Measurements from ENCODE around the gene ARL15.
"Not testable (repeated sequence)": the region's sequence is repeated elsewhere in the genome, so short reads cannot be mapped to it uniquely, and the experiment has no call there.

Gene ARL15

DNA sequence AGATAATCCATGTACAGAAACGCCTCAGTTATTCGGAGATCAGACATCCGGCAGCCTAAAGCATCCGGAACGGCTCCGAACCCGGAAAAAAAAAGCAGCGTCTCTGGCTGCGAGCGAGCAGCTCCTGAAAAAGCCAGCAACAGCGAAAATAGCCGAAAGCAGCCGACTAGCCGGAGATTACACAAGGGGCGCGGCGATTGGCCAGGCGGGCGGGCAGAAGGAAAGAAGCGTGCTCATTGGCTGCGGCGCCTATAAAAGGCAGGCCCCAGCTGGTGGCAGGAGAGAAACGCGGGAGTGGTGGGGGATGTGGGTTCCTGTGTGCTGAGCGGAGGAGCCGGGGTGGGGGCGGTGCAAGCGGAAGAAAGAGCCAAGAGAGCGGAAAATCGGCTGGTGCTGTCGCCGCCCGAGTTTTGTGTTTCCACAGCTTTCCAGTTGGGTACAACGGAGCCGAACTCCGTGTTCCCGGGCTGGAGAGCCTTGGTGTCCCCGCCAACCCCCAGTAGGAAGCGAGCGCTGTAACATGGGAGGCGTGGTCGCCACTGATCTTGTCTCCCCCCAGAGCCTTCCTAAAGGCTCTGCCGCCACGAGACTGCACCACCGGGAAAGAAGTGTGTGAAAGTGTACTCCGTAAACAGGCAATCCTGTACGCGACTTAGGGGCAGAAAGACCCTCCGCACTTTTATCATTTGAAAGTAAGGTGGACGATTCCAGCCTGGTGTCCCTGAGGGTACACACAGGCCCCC is at the start of gene ARL15:
ARL15 (minus strand) TSS at position 141 of the 743 bp plus-strand sequence.
- peak; percentile 94 for DNase-seq

GRCh38 chr5:54360089-54360488 is 49.7 kb upstream of the ARL15 start:
- peak; percentile 35 for DNase-seq

- DNase-seq: no peak
Observed at GRCh38 chr5:54357408-54358058, 47.2 kb upstream of the ARL15 start.

GRCh38 chr5:54353933-54354564 is 43.7 kb upstream of the ARL15 start:
- DNase-seq: not testable (repeated sequence)

DNA sequence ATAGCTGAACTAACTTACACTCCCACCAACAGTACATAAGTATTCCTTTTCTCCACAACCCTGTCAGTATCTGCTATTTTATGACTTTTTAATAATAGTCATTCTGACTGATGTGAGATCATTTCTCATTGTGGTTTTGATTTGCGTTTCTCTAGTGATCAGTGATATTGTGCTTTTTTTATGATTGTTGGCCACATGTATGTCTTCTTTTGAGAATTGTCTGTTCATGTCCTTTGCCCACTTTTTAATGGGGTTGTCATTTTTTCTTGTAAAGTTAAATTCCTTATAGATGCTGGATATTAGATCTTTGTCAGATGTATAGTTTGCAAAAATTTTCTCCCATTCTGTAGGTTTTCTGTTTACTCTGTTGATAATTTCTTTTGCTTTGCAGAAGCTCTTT is 42.2 kb upstream of the ARL15 start:
- DNase-seq: not testable (repeated sequence)

DNA sequence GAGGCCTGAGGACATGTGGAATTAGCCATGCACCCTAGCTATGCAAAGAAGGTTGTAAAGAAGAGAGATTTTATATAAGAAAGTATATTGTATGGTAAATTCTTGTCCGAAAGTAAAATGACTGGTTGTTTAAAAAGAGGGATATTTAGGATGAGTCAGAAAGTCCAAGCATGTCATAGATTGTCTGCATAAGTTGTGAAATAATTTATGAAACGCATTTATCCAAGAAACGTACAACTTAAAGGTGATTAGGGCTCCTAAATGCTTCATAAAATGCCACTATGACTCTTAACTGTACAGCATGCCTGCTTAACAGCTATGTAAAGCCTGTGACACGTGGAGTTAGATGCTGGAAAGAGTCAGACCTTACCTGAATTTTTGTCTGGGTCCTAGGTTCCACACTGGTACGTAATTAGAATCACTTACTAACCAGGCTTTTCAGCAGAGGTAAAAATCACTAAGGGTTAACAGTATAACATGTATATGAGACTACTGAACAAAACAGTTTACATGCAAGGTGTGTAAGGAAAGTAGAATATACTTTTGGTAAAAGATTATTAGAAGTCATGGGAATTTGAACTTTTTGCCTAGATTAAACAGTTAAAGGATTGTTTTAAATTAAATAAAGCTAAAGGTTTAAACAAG is 37.0 kb upstream of the ARL15 start:
- DNase-seq: no peak

GRCh38 chr5:54344653-54345052 is 34.3 kb upstream of the ARL15 start:
- no peak for DNase-seq

DNA sequence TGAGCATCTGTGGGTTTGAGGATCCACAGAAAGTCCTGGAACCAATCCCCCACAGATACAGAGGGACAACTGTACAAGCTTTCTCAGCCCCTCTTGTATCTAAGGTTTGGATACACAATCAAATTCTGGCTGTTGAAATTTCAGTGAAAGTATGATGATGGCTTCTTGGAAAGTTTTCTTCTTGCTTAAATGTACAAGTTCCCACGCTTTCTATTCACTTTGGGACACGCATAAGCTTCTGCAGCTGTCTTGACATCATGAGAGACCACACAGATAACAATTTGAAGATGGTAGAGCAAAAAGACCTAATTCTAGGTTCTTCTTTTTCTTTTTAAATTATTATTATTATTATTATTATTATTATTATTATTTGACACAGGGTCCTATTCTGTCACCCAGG is 31.6 kb upstream of the ARL15 start:
- no peak for DNase-seq

GRCh38 chr5:54337523-54337922 is 27.1 kb upstream of the ARL15 start:
- no peak for DNase-seq

DNA sequence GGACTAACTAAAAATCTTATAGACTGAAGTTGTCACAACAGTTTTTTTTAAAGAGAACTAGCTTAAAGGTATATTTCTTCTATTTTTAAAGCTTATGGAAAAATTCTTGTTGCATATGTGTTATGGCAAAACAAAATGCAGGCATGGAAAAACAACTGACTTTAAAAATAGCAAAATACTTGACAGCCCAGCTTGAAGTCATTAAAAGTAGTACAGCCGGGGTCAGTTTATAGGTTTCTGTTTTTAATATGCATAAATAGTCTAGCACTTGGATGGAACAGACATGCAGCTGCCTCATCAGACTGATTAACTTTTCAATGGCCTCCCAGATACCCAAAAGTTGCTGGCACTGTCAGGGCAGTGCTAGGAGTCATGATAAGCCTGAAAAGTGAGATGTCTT is 22.3 kb upstream of the ARL15 start:
- no peak for DNase-seq

DNA sequence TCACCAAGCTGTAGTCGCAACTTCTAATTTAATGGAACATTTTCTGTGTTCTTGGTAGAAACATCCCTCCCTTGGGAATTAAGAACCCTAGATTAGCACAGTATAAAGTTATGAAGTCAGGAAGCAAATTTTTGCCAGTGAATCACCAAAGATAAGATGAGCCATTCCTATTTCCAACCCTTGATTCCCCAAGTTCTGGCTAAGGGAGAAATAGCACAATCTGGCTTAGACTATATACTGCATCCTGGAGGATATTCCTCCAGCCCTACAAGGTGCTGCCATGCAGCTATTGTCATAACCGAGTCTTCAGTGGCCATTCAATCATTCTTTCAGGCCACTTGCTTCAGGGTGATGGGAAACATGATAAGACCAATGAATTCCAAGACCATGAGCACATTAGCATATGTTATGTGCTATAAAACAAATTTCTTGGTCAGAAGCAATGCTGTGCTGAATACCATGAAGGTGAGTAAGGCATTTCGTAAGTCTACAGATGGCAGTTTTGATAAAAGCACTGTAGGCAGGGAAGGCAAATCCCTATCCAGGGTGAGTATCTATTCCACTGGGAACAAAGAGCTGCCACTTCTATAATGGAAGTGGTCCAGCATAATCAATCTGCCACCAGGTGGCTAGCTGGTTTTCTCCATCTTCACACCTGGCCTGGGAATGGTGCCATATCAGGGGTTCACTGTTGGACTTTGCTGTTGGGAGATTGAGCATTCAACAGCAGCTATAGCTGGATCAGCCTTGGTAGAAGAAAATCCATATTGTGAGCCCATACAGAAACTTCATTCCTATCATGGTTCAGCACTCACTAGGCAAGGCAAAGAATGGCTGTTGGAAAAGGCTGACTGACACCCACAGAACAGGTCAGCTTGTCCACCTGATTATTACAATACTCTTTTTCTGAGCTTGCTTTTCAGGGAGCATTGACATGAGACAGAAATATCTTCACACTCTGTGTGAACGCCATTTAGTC is 19.6 kb upstream of the ARL15 start:
- DNase-seq: peak; percentile 47

GRCh38 chr5:54326662-54327270 is 16.4 kb upstream of the ARL15 start:
- no peak for DNase-seq

DNA sequence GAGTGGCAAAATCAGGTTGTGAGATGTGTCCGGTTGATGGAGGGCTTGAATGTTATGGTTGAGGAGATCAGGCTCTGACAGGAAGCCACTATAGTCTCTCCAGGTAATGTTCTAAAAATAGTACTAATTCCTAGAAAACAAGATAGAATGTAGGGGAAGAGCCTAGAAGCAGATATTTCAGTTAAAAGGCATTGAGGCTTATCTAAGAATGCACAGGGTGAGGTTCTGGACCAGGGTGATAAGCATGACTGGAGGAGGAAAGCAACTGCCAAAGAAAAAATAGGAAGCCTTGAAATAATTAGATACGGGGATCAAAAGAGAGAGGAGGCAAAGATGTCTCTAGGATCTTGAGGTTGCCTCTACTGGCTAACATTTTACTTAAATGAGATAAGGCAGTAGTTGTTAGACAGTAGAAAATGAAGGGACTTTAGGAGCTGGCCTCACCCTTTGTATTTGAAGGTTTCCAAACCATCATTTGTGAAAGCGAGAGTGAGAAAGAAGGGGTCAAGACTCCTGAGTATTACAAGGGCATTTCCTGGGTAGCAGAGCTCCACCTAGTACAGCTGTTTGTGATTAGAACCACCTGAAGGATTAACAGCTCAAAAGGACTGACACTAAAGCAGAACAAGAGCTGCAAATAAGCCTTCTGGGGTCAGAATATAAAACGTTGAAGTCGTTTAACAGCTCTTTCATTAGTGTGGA is 15.4 kb upstream of the ARL15 start:
- no peak for DNase-seq

GRCh38 chr5:54325272-54325609 is 14.9 kb upstream of the ARL15 start:
- DNase-seq: no peak

DNA sequence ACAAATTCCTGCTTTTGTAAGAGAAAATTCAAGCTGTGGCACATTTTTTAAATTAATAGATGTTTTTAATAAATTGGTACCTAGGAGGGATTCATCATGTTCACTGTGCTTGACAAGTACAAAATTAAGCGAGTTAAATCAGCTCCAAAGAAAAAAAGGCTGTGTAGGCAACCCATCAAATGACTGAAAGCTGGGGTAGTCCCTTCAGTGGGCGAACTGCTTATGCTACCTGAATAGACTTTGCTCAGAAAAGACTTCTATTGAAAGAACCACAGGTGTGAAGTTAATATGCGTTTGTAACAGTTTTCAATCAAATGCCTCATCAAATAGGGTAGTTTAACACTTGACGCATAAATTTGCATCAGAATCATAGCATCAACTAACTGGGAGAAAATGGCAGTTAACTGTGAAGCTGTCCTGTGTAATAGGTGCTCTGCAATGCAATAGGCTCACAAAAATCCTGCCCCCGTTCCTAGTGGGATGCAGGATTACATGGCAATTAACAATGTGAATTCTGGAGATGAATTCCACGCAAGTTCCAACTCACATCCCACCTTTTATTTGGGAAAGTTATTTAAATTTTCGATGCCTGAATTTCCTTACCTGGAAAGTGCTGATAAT is 14.4 kb upstream of the ARL15 start:
- DNase-seq: no peak

GRCh38 chr5:54323495-54323894 is 13.1 kb upstream of the ARL15 start:
- no peak for DNase-seq

DNA sequence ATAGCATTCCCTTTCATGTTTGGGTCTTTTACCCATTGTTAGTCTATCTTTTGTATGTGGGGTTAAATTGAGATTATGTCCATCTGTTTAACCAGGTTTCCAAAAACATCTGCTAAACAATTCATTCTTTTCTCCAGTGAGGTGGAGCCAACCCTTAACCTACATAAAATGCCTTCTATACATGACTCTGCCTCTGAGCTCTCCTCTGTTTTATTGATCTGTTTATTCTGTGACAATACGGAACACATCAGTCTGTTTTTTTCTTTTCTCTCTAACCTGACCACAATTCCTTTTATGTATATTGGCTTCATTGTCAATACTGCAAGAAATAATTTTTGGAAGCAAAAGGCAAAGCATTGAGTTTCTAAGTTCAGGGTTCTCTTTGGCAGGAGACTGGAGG is 9.9 kb upstream of the ARL15 start:
- DNase-seq: no peak

DNA sequence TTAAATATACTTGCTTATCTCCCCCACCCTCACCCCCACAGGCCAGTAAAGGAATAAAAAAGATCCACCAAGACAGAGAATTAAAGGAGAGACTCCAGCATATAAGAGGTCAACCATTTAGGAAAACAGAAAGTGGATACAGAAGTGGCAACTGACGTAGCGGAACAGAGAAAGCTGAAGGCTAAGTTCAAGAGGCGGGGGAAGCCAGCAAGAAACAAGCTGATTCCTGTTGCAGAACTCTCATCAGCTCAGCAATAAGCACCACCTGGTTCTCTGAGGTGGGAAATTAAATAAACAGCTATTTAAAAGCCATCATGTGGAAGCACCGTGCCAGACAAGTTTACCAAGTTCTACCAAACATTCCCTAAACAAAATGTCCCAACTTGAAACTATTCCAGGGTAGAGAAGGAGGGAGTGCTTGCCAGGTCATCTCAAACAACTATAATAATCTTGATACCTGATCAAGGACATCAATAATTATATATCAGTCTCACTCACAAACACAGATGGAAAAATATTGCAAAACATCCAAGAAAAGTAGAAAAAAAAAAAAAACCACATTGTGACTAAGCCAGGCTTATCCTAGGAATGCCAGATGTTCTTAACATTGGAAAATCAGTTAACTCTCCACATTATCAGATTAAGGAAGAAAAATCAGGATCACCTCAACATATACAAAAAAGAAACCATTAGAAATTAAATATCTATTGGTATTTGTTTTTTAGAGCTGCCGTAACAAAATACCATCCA is 7.3 kb upstream of the ARL15 start:
- no peak for DNase-seq

GRCh38 chr5:54315736-54316528 is 5.6 kb upstream of the ARL15 start:
- no peak for DNase-seq

Data from T1000 (cell line).